Mucosa of descending colon (tissue), 3 donors: ENCODE results near the gene LRIG3. TPM values are rescaled to one million over a fixed set of nuclear protein-coding genes. Genes with fewer than 3 reads are reported as not detected.
A peak's percentile ranks its signal among the peaks of the same experiment; 100 is the strongest.

ENCODE experiments used
- ATAC-seq: fragments of 200-7000 bp; cut with Tn5 transposase; one replicate; pipeline ENCODE4 v1.9.1; 2020; ENCODE audit warnings: mild to moderate bottlenecking, moderate library complexity
- DNase-seq, 3 donors: peaks; one replicate each; pipeline ENCODE4 v3.0.0-alpha.2; 2020
- H3K36me3 ChIP-seq: fragments of 200-600 bp; one replicate; pipeline ENCODE4 v1.8.0; 2021; ENCODE audit warnings: low read depth, mild to moderate bottlenecking
- H3K4me1 ChIP-seq: fragments of 200-600 bp; one replicate; pipeline ENCODE4 v1.8.0; 2021; ENCODE audit warnings: low read depth, mild to moderate bottlenecking
- H3K4me3 ChIP-seq: fragments of 200-600 bp; one replicate; pipeline ENCODE4 v1.8.0; 2021; ENCODE audit warnings: mild to moderate bottlenecking
- H3K9me3 ChIP-seq: fragments of 200-600 bp; one replicate; pipeline ENCODE4 v1.8.0; 2021; ENCODE audit warnings: mild to moderate bottlenecking
- intact Hi-C, 2 donors: fragments of 100-400 bp; cut with DNase I in 1 of 2; cut with micrococcal nuclease in 1 of 2; formaldehyde crosslinking; loops; one replicate each; pipeline versions ENCODE4 v1.11.0 to v1.11.1; 2022; cut with DNase I, micrococcal nuclease
- total RNA-seq, 3 donors: library from RNA; stranded (reverse); fragmentation: NEBNext Ultra II Directional in 2 of 3; extraction: Animal tissue kit (Norgen Biotek cat#: 25700) in 2 of 3; gene quantifications; one replicate each; pipeline versions ENCODE4 v1.2.1 to v1.2.4, GENCODE V29; 2021 to 2023
- TF ChIP-seq, protein P1 (sequence below): fragments of 200-600 bp; IDR thresholded peaks from one replicate; pipeline ENCODE4 v1.8.0; 2022; ENCODE audit warnings: antibody characterized with exemption, mild to moderate bottlenecking
- donor health status: DM: no; HTN: no; CAD: no; lungs with moderate emphysema.
- donor health status: DM: no; HTN: no; CAD: no.
- donor health status: DM: no; HTN: yes; CAD: no.

Gene LRIG3
- total RNA-seq, 3 donors from 2014 or later, result 65.6 to 95.8 (median 90.0) TPM

DNA sequence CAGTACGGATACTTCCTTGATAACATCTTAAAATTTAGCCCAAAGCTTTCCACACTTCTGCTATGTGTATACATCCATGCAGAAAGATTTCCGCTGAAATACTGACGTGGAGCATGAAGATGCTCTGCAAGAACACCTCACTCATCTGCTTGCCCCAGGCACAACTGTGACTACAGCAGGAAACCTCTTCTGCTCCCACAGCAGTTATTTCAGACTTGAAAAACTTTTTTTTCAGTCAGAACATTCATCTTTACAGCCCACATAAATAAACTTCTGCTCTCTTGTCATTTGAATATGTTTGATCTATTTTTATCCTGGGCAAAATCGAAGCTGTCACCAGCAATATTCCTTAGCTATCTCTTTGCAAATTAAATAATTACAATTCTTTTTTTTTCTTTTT lies 6.8 kb upstream of the LRIG3 start:
- H3K9me3 ChIP-seq, result no peaks in the 10 kb centered on the region
- no peak overlapping the region for H3K4me3 ChIP-seq
- ATAC-seq (no peak), DNase-seq (no peak)
- H3K36me3 ChIP-seq, result no peaks in the 10 kb centered on the region
- peaks cover 6% of the 10 kb centered on the region for H3K4me1 ChIP-seq
- TF ChIP-seq, protein P1, sequence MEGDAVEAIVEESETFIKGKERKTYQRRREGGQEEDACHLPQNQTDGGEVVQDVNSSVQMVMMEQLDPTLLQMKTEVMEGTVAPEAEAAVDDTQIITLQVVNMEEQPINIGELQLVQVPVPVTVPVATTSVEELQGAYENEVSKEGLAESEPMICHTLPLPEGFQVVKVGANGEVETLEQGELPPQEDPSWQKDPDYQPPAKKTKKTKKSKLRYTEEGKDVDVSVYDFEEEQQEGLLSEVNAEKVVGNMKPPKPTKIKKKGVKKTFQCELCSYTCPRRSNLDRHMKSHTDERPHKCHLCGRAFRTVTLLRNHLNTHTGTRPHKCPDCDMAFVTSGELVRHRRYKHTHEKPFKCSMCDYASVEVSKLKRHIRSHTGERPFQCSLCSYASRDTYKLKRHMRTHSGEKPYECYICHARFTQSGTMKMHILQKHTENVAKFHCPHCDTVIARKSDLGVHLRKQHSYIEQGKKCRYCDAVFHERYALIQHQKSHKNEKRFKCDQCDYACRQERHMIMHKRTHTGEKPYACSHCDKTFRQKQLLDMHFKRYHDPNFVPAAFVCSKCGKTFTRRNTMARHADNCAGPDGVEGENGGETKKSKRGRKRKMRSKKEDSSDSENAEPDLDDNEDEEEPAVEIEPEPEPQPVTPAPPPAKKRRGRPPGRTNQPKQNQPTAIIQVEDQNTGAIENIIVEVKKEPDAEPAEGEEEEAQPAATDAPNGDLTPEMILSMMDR, result no peak
- intact Hi-C loops, result no loop called here

DNA sequence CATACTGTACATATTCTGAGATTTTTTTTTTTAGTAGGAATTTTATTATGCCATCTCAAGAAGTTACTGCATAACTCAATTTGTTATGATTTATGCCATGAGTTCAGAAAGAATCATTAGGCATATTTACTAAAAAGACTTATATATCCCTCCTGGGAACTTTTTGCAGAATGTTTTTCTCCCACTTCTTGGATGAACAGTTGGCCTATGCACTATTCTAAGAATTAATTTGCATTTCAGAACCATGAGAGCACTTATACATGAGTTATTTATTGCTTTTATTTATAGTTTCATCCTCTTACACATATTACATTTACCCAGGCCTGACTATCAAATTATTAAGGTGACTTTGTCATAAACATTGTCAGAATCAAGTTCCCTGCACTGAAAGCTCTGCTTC lies 6.3 kb upstream of the LRIG3 start:
- TF ChIP-seq, protein P1, result no peak
- H3K9me3 ChIP-seq, result no peaks in the 10 kb centered on the region
- peaks cover 6% of the 10 kb centered on the region for H3K4me1 ChIP-seq
- no peaks in the 10 kb centered on the region for H3K36me3 ChIP-seq
- DNase-seq, result no peak
- intact Hi-C loops, result no loop called here
- H3K4me3 ChIP-seq, result no peak overlapping the region
- no peak for ATAC-seq

DNA sequence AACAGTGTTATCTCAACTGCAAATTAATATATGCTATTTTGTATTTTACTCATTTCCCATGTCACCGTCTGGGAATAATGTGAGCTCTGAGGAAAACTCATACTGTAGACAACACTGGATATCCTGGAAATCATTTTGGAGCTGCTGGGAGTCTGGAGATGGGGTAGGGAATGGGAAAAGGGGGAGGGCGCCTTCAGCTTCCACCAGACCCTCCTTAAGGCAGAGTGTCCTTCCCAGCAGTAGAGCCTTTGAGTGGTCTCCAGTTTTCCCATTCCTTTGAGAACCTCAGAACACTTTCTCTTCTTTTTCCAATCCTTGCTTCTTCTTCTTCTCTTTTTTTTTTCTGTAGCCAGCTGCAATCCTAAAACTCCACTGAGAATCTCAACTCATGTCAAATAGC lies 5.4 kb upstream of the LRIG3 start:
- no peaks in the 10 kb centered on the region for H3K36me3 ChIP-seq
- no peak overlapping the region for H3K4me3 ChIP-seq
- peaks cover 6% of the 10 kb centered on the region for H3K4me1 ChIP-seq
- intact Hi-C loops, result no loop called here
- H3K9me3 ChIP-seq, result no peaks in the 10 kb centered on the region
- DNase-seq, result no peak
- TF ChIP-seq, protein P1, result no peak
- no peak for ATAC-seq

DNA sequence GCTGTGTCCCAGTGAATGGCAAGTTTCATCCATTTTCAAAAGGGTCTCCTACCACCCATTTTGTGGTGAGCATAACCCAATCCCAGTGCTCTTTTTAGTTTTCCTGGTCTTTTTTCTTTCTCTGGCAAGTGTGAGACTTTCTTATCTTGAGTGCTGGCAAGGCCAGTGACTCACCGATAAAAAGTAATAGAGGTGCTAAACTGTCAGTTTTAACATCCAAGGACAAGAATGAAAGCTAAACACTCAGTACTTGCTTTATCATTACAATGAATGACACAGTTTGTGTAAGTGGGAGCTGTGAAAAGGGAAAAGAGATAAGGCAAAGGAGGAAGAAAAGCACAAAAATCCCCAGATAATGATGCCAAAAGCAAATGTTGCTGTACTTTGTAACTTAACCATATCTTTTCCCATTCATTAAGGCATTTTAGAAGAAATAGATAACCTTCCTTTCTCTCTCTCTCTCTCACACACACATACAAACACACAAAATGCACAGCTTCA lies 4.9 kb upstream of the LRIG3 start:
- H3K9me3 ChIP-seq, result no peaks in the 10 kb centered on the region
- DNase-seq, result peak in 1 of 3 donors; percentile 43
- intact Hi-C loops, result no loop called here
- H3K36me3 ChIP-seq, result no peaks in the 10 kb centered on the region
- H3K4me3 ChIP-seq, result no peak overlapping the region
- H3K4me1 ChIP-seq, result peaks cover 6% of the 10 kb centered on the region
- peak; percentile 79 for ATAC-seq
- TF ChIP-seq, protein P1, result no peak

DNA sequence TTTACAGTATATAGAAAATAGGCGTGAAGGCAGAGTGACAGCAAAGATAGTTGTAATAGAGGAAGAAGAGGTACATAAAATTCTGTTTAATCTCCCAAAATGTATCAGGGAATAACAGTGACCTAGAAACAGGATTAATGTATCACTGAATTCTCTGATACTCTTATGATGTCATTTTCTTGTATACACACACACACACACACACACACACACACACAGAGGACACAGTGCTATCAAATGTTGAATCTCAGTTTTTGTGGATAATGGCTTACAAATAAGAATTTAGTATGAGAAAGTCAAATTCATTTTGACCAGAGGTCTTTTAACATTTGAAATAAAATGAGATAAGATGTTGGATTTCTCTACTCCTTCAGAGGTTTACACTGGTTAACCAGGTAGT lies 4.3 kb upstream of the LRIG3 start:
- TF ChIP-seq, protein P1, result no peak
- no peaks in the 10 kb centered on the region for H3K9me3 ChIP-seq
- no peaks in the 10 kb centered on the region for H3K36me3 ChIP-seq
- ATAC-seq (no peak), DNase-seq (no peak)
- intact Hi-C loops, result no loop called here
- H3K4me1 ChIP-seq, result peaks cover 6% of the 10 kb centered on the region
- no peak overlapping the region for H3K4me3 ChIP-seq

DNA sequence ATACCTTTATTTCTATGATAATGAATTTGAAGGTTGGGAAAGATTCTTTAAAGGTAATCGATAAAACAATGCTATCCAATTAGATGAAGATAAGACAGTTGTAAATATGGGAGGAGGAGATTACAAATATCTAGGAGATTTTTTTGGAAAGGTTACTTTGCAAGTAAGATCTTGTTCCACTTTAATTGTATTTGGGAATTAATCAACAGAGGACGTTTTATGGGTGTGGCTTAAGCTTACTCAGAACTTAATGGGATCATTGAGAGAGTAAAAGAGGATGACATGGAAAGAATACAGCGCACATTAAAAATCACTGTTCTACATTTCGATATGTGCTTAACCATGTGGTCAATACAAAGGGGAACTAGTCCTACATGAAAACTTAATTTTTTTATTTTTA lies 3.5 kb upstream of the LRIG3 start:
- DNase-seq (no peak), ATAC-seq (no peak)
- Histone ChIP-seq H3K4me3 (no peak overlapping the region), H3K36me3 (no peaks in the 10 kb centered on the region), H3K9me3 (no peaks in the 10 kb centered on the region), H3K4me1 (peaks cover 6% of the 10 kb centered on the region)
- TF ChIP-seq, protein P1, result no peak
- intact Hi-C loops, result no loop called here
